ENCODE results near the gene TCF4.

The TCF4 gene

DNA sequence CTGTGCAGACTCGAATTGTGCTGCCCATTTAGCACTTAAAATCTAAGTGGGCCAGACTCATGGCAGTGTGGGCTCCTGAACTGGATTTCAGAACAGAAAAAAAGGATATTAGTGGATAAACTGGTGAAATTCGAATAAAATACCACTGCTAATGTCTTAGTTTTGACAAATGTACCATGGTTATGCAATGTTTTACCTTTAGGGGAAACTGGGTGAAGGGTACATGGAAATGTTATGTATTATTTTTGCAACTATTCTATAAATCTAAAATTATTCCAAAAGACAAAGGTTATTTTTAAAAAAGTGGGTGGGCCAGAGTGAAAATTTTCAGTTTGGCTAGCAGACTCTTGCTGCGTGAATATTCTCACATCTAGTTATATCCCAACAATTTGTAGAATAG is 368.2 kb downstream of the TCF4 start:
- Histone ChIP-seq H3K4me3 (ENCODE audit: low read length) (no peak overlapping the region), H3K9me2 (replicated peaks; ENCODE audit: insufficient read depth, low read length) (no peaks in the 10 kb centered on the region), H3K27me3 (replicated peaks; ENCODE audit: insufficient read depth, low read length) (no peaks in the 10 kb centered on the region), H3K27ac (ENCODE audit: low read length) (peak overlapping the region; percentile 66; the same call in 1 of the 2 replicates), H3K9me3 (replicated peaks; ENCODE audit: insufficient read depth, low read length) (no peaks in the 10 kb centered on the region), H3K4me2 (ENCODE audit: low read depth, low read length) (peak overlapping the region; percentile 42; the same call in 1 of the 2 replicates), H3K9ac (ENCODE audit: low read length) (no peak overlapping the region), H4K20me1 (ENCODE audit: insufficient read depth, low read length) (no peaks in the 10 kb centered on the region), H3F3A (ENCODE audit: insufficient read depth, low read length) (peaks cover 15% of the 10 kb centered on the region), H2AFZ (ENCODE audit: low read length) (no peak overlapping the region), H3K79me2 (ENCODE audit: low read length) (no peaks in the 10 kb centered on the region), H3K4me1 (ENCODE audit: low read length) (peaks cover 29% of the 10 kb centered on the region), H3K36me3 (replicated peaks; ENCODE audit: insufficient read depth, low read length) (no peaks in the 10 kb centered on the region)
- DNase-seq: no peak
- no peak for TF ChIP-seq EZH2phosphoT487 (IDR thresholded peaks at IDR 0.05; ENCODE audit: low read length)
- TF ChIP-seq, protein P1, sequence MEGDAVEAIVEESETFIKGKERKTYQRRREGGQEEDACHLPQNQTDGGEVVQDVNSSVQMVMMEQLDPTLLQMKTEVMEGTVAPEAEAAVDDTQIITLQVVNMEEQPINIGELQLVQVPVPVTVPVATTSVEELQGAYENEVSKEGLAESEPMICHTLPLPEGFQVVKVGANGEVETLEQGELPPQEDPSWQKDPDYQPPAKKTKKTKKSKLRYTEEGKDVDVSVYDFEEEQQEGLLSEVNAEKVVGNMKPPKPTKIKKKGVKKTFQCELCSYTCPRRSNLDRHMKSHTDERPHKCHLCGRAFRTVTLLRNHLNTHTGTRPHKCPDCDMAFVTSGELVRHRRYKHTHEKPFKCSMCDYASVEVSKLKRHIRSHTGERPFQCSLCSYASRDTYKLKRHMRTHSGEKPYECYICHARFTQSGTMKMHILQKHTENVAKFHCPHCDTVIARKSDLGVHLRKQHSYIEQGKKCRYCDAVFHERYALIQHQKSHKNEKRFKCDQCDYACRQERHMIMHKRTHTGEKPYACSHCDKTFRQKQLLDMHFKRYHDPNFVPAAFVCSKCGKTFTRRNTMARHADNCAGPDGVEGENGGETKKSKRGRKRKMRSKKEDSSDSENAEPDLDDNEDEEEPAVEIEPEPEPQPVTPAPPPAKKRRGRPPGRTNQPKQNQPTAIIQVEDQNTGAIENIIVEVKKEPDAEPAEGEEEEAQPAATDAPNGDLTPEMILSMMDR (IDR thresholded peaks at IDR 0.05; ENCODE audit: low read length): no peak
- TF ChIP-seq EZH2 (optimal IDR thresholded peaks at IDR 0.05; ENCODE audit: low read depth, low read length): no peak

- Histone ChIP-seq H4K20me1 (ENCODE audit: insufficient read depth, low read length) (no peaks in the 10 kb centered on the region), H2AFZ (ENCODE audit: low read length) (no peak overlapping the region), H3K36me3 (replicated peaks; ENCODE audit: insufficient read depth, low read length) (no peaks in the 10 kb centered on the region), H3F3A (ENCODE audit: insufficient read depth, low read length) (peaks cover 15% of the 10 kb centered on the region), H3K27ac (ENCODE audit: low read length) (no peak overlapping the region), H3K27me3 (replicated peaks; ENCODE audit: insufficient read depth, low read length) (no peaks in the 10 kb centered on the region), H3K9me2 (replicated peaks; ENCODE audit: insufficient read depth, low read length) (no peaks in the 10 kb centered on the region), H3K4me1 (ENCODE audit: low read length) (peaks cover 29% of the 10 kb centered on the region), H3K4me3 (ENCODE audit: low read length) (no peak overlapping the region), H3K79me2 (ENCODE audit: low read length) (no peaks in the 10 kb centered on the region), H3K9ac (ENCODE audit: low read length) (no peak overlapping the region), H3K4me2 (ENCODE audit: low read depth, low read length) (no peak overlapping the region), H3K9me3 (replicated peaks; ENCODE audit: insufficient read depth, low read length) (no peaks in the 10 kb centered on the region)
- TF ChIP-seq, protein P1 (IDR thresholded peaks at IDR 0.05; ENCODE audit: low read length): no peak
- TF ChIP-seq EZH2phosphoT487 (IDR thresholded peaks at IDR 0.05; ENCODE audit: low read length): no peak
- TF ChIP-seq EZH2 (optimal IDR thresholded peaks at IDR 0.05; ENCODE audit: low read depth, low read length): no peak
- no peak for DNase-seq
Observed at GRCh38 chr18:55219059-55219458, 368.9 kb downstream of the TCF4 start.

GRCh38 chr18:55214969-55215368 is 373.0 kb downstream of the TCF4 start:
- Histone ChIP-seq H2AFZ (ENCODE audit: low read length) (no peak overlapping the region), H3K4me3 (ENCODE audit: low read length) (no peak overlapping the region), H3K27me3 (replicated peaks; ENCODE audit: insufficient read depth, low read length) (no peaks in the 10 kb centered on the region), H3K79me2 (ENCODE audit: low read length) (no peaks in the 10 kb centered on the region), H3F3A (ENCODE audit: insufficient read depth, low read length) (no peaks in the 10 kb centered on the region), H4K20me1 (ENCODE audit: insufficient read depth, low read length) (no peaks in the 10 kb centered on the region), H3K4me2 (ENCODE audit: low read depth, low read length) (no peak overlapping the region), H3K9ac (ENCODE audit: low read length) (no peak overlapping the region), H3K4me1 (ENCODE audit: low read length) (peaks cover 11% of the 10 kb centered on the region), H3K9me3 (replicated peaks; ENCODE audit: insufficient read depth, low read length) (no peaks in the 10 kb centered on the region), H3K27ac (ENCODE audit: low read length) (no peak overlapping the region), H3K9me2 (replicated peaks; ENCODE audit: insufficient read depth, low read length) (no peaks in the 10 kb centered on the region), H3K36me3 (replicated peaks; ENCODE audit: insufficient read depth, low read length) (no peaks in the 10 kb centered on the region)
- no peak for DNase-seq
- TF ChIP-seq, protein P1 (IDR thresholded peaks at IDR 0.05; ENCODE audit: low read length): no peak
- TF ChIP-seq EZH2 (optimal IDR thresholded peaks at IDR 0.05; ENCODE audit: low read depth, low read length) (no peak), EZH2phosphoT487 (IDR thresholded peaks at IDR 0.05; ENCODE audit: low read length) (no peak)
